A673 (cell line): ENCODE measurements around the gene PREX1.

Experiments used
- EZH2 ChIP-seq: fragments of 200-600 bp; sonication (generic); IDR thresholded peaks from 2 replicates; pipeline ENCODE4 v1.6.1; 2017; ENCODE audit warnings: borderline replicate concordance, low read depth, mild to moderate bottlenecking, mixed read lengths, antibody characterized with exemption, low read length; ENCODE audit not compliant: poor library complexity, severe bottlenecking
- TF ChIP-seq, protein P1 (sequence below): fragments of 300-800, 200-600 bp; sonication (generic); conservative IDR thresholded peaks from 2 replicates; pipeline ENCODE4 v1.5.1; 2017; ENCODE audit warnings: low read depth, mild to moderate bottlenecking, antibody characterized with exemption, low read length, moderate library complexity, mixed read lengths

DNA sequence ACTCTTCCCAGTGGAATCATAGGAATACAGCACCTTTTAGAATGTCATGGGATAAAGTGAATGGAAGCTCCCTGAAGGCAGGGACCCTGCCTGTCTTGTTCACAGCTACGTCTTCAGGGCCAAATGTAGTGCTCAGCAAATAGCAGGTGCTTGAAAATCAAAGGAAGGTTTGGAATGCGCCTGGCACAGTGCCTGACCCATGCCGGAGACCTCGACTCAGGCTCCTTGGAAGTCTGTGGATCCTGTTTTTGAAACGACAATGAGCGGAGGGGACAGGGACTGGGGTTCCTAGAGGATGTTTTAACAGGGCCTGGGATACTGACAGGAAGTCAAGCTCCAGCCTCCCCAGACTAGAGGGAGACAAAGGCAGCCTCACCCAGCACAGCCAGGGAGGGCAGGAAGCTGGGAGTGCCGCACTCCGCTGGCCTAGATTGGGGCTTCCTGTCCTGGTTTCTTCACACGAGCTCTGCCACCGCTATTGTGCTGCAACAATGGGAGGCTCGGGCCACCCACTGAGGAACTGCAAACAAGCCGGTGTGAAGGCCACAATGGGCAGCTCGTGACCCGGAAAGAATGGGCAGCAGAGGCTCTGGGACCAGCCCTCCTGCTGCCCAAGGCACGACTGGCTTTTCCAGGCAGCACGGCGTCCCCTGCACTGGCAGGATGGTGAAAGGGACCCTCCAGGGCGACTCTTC is 76.7 kb downstream of the PREX1 start:
- TF ChIP-seq, protein P1, sequence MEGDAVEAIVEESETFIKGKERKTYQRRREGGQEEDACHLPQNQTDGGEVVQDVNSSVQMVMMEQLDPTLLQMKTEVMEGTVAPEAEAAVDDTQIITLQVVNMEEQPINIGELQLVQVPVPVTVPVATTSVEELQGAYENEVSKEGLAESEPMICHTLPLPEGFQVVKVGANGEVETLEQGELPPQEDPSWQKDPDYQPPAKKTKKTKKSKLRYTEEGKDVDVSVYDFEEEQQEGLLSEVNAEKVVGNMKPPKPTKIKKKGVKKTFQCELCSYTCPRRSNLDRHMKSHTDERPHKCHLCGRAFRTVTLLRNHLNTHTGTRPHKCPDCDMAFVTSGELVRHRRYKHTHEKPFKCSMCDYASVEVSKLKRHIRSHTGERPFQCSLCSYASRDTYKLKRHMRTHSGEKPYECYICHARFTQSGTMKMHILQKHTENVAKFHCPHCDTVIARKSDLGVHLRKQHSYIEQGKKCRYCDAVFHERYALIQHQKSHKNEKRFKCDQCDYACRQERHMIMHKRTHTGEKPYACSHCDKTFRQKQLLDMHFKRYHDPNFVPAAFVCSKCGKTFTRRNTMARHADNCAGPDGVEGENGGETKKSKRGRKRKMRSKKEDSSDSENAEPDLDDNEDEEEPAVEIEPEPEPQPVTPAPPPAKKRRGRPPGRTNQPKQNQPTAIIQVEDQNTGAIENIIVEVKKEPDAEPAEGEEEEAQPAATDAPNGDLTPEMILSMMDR, result no peak
- TF ChIP-seq EZH2, result no peak
